ENCODE measurements around the gene PDHX. TPM values are rescaled to one million over a fixed set of nuclear protein-coding genes. Genes with fewer than 3 reads are reported as not detected.

Gene PDHX
- total RNA-seq, 1 experiment from 2014 or later = 43.4 TPM

GRCh38 chr11:34957606-34958005 is 41.2 kb downstream of the PDHX start:
- Mint-ChIP-seq H3K27me3 (ENCODE audit: low read depth) (no peaks in the 10 kb centered on the region), H3K27ac (no peak overlapping the region), H3K4me3 (no peak overlapping the region), H3K4me1 (no peaks in the 10 kb centered on the region), H3K9me3 (no peaks in the 10 kb centered on the region), H3K36me3 (no peaks in the 10 kb centered on the region)
- DNase-seq (ENCODE audit: low spot score) (no peak), ATAC-seq (no peak)
- TF ChIP-seq ZNF423 (CRISPR knock-in tag; IDR thresholded peaks at IDR 0.05) (no peak), CREM (CRISPR knock-in tag; IDR thresholded peaks at IDR 0.05) (no peak)
- ChIA-PET POLR2A (no interaction called here), CTCF (no interaction called here)

- Mint-ChIP-seq H3K27me3 (ENCODE audit: low read depth) (no peaks in the 10 kb centered on the region), H3K36me3 (no peaks in the 10 kb centered on the region), H3K4me1 (no peaks in the 10 kb centered on the region), H3K4me3 (no peak overlapping the region), H3K9me3 (no peaks in the 10 kb centered on the region), H3K27ac (no peak overlapping the region)
- ChIA-PET CTCF (no interaction called here), POLR2A (interaction anchor here (0.6 kb wide), 1 partner anchor 233 kb away, joined by 3 read pairs; no protein-coding TSS in a partner anchor)
- ATAC-seq (no peak), DNase-seq (ENCODE audit: low spot score) (no peak)
- TF ChIP-seq NR1H2 (CRISPR knock-in tag; IDR thresholded peaks at IDR 0.05) (no peak), PRRX2 (CRISPR knock-in tag; IDR thresholded peaks at IDR 0.05) (no peak), RELA (CRISPR knock-in tag; IDR thresholded peaks at IDR 0.05; ENCODE audit: borderline replicate concordance) (no peak), ZNF138 (CRISPR knock-in tag; conservative IDR thresholded peaks at IDR 0.05) (no peak), TEAD1 (CRISPR knock-in tag; IDR thresholded peaks at IDR 0.05) (no peak), MXD4 (CRISPR knock-in tag; IDR thresholded peaks at IDR 0.05; ENCODE audit: borderline replicate concordance) (no peak), TEAD4 (CRISPR knock-in tag; IDR thresholded peaks at IDR 0.05) (no peak), FOXP1 (CRISPR knock-in tag; IDR thresholded peaks at IDR 0.05; ENCODE audit: borderline replicate concordance) (no peak)
Observed at GRCh38 chr11:34959770-34960169, 43.4 kb downstream of the PDHX start.

- H3K4me3 Mint-ChIP-seq = no peak overlapping the region
- no peaks in the 10 kb centered on the region for H3K9me3 Mint-ChIP-seq
- DNase-seq (ENCODE audit: low spot score) = no peak
- no peaks in the 10 kb centered on the region for H3K36me3 Mint-ChIP-seq
- ChIA-PET CTCF (no interaction called here), POLR2A (interaction anchor here (0.6 kb wide), 1 partner anchor 232 kb away, joined by 3 read pairs; no protein-coding TSS in a partner anchor)
- no peak for TF ChIP-seq NR2C2 (CRISPR knock-in tag; IDR thresholded peaks at IDR 0.05)
- H3K27me3 Mint-ChIP-seq (ENCODE audit: low read depth) = no peaks in the 10 kb centered on the region
- H3K27ac Mint-ChIP-seq = no peak overlapping the region
- ATAC-seq = no peak
- no peaks in the 10 kb centered on the region for H3K4me1 Mint-ChIP-seq
Observed at GRCh38 chr11:34960277-34960676, 43.9 kb downstream of the PDHX start.

- DNase-seq (ENCODE audit: low spot score) (no peak), ATAC-seq (no peak)
- Mint-ChIP-seq H3K36me3 (peaks cover 9% of the 10 kb centered on the region), H3K27ac (no peak overlapping the region), H3K9me3 (no peaks in the 10 kb centered on the region), H3K4me1 (no peaks in the 10 kb centered on the region), H3K4me3 (no peak overlapping the region), H3K27me3 (ENCODE audit: low read depth) (no peaks in the 10 kb centered on the region)
- POLR2A ChIA-PET = no interaction called here
- CTCF ChIA-PET = no interaction called here
- TF ChIP-seq ZNF425 (CRISPR knock-in tag; conservative IDR thresholded peaks at IDR 0.05) = no peak
- TF ChIP-seq, protein P1, sequence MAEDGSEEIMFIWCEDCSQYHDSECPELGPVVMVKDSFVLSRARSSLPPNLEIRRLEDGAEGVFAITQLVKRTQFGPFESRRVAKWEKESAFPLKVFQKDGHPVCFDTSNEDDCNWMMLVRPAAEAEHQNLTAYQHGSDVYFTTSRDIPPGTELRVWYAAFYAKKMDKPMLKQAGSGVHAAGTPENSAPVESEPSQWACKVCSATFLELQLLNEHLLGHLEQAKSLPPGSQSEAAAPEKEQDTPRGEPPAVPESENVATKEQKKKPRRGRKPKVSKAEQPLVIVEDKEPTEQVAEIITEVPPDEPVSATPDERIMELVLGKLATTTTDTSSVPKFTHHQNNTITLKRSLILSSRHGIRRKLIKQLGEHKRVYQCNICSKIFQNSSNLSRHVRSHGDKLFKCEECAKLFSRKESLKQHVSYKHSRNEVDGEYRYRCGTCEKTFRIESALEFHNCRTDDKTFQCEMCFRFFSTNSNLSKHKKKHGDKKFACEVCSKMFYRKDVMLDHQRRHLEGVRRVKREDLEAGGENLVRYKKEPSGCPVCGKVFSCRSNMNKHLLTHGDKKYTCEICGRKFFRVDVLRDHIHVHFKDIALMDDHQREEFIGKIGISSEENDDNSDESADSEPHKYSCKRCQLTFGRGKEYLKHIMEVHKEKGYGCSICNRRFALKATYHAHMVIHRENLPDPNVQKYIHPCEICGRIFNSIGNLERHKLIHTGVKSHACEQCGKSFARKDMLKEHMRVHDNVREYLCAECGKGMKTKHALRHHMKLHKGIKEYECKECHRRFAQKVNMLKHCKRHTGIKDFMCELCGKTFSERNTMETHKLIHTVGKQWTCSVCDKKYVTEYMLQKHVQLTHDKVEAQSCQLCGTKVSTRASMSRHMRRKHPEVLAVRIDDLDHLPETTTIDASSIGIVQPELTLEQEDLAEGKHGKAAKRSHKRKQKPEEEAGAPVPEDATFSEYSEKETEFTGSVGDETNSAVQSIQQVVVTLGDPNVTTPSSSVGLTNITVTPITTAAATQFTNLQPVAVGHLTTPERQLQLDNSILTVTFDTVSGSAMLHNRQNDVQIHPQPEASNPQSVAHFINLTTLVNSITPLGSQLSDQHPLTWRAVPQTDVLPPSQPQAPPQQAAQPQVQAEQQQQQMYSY (CRISPR knock-in tag; IDR thresholded peaks at IDR 0.05) = no peak
- no peak for TF ChIP-seq FOXJ3 (CRISPR knock-in tag; IDR thresholded peaks at IDR 0.05; ENCODE audit: borderline replicate concordance)
- TF ChIP-seq ATF1 (CRISPR knock-in tag; IDR thresholded peaks at IDR 0.05) = no peak
- TF ChIP-seq OVOL2 (CRISPR knock-in tag; IDR thresholded peaks at IDR 0.05; ENCODE audit: borderline replicate concordance) = no peak
- no peak for TF ChIP-seq KAT7 (CRISPR knock-in tag; IDR thresholded peaks at IDR 0.05; ENCODE audit: borderline replicate concordance)
- TF ChIP-seq HMGXB4 (CRISPR knock-in tag; IDR thresholded peaks at IDR 0.05) = no peak
- no peak for TF ChIP-seq ZNF281 (CRISPR knock-in tag; IDR thresholded peaks at IDR 0.05)
- no peak for TF ChIP-seq GTF2I (CRISPR knock-in tag; conservative IDR thresholded peaks at IDR 0.05)
Observed at GRCh38 chr11:34962034-34962433, 45.6 kb downstream of the PDHX start.
